DMS114 treated with DMSO at 0.1 percent for 48 hours (cell line): ENCODE results near the gene DHX32.
"Not testable (repeated sequence)": the region's sequence is repeated elsewhere in the genome, so short reads cannot be mapped to it uniquely, and the experiment has no call there.

Source experiments
- DNase-seq: peaks from one replicate; lab custom pipeline; 2025; ENCODE audit not compliant: unreplicated experiment; lab: John Stamatoyannopoulos, UW

The DHX32 gene

GRCh38 chr10:125881192-125881591 lies at the start of gene DHX32:
Gene DHX32, minus strand, starts transcription at chr10:125881292. Its CDS starts 468 bp downstream, at chr10:125880824.
- DNase-seq = no peak

- no peak for DNase-seq
Observed at GRCh38 chr10:125929618-125930017, 48.5 kb upstream of the DHX32 start.

- DNase-seq = no peak
Observed at GRCh38 chr10:125928928-125929585, 48.0 kb upstream of the DHX32 start.

- not testable (repeated sequence) for DNase-seq
Observed at GRCh38 chr10:125927265-125927664, 46.2 kb upstream of the DHX32 start.

- no peak for DNase-seq
Observed at GRCh38 chr10:125926247-125926646, 45.2 kb upstream of the DHX32 start.

GRCh38 chr10:125925262-125925834 lies 44.3 kb upstream of the DHX32 start:
- DNase-seq = no peak

- DNase-seq = not testable (repeated sequence)
Observed at GRCh38 chr10:125921643-125922306, 40.7 kb upstream of the DHX32 start.

- not testable (repeated sequence) for DNase-seq
Observed at GRCh38 chr10:125917704-125918361, 36.7 kb upstream of the DHX32 start.

GRCh38 chr10:125916977-125917376 lies 35.9 kb upstream of the DHX32 start:
- no peak for DNase-seq

GRCh38 chr10:125913277-125913676 lies 32.2 kb upstream of the DHX32 start:
- not testable (repeated sequence) for DNase-seq

GRCh38 chr10:125911990-125912389 lies 30.9 kb upstream of the DHX32 start:
- DNase-seq = no peak

GRCh38 chr10:125911145-125911544 lies 30.1 kb upstream of the DHX32 start:
- DNase-seq = no peak

- DNase-seq = not testable (repeated sequence)
Observed at GRCh38 chr10:125909491-125909890, 28.4 kb upstream of the DHX32 start.

GRCh38 chr10:125908813-125909212 lies 27.7 kb upstream of the DHX32 start:
- DNase-seq = not testable (repeated sequence)

- DNase-seq = not testable (repeated sequence)
Observed at GRCh38 chr10:125907598-125907997, 26.5 kb upstream of the DHX32 start.

- not testable (repeated sequence) for DNase-seq
Observed at GRCh38 chr10:125905069-125905994, 24.2 kb upstream of the DHX32 start.

- not testable (repeated sequence) for DNase-seq
Observed at GRCh38 chr10:125903135-125903640, 22.1 kb upstream of the DHX32 start.

- DNase-seq = not testable (repeated sequence)
Observed at GRCh38 chr10:125900963-125901362, 19.9 kb upstream of the DHX32 start.

- not testable (repeated sequence) for DNase-seq
Observed at GRCh38 chr10:125897317-125897716, 16.2 kb upstream of the DHX32 start.
